Measurements from ENCODE around the gene PLXNA4.

PLXNA4 gene

GRCh38 chr7:132558815-132559214 is 17.5 kb downstream of the PLXNA4 start:
- Histone ChIP-seq H3K27me3 (ENCODE audit: insufficient read depth, poor library complexity, severe bottlenecking) (no peaks in the 10 kb centered on the region), H3K4me3 (replicated peaks; ENCODE audit: insufficient read depth, low read length) (no peak overlapping the region), H3K27ac (replicated peaks) (no peak overlapping the region)
- no peak for DNase-seq (ENCODE audit: low read depth in 1 of 2, low spot score in 1 of 2)
- no peak for TF ChIP-seq REST (IDR thresholded peaks at IDR 0.05; ENCODE audit: insufficient replicate concordance, low read depth)
- no peak for TF ChIP-seq CTCF (IDR thresholded peaks at IDR 0.05; ENCODE audit: insufficient read depth, low read length)
- no peak for TF ChIP-seq GABPA (IDR thresholded peaks at IDR 0.05; ENCODE audit: low read depth)
- no peak for TF ChIP-seq SPI1 (IDR thresholded peaks at IDR 0.05; ENCODE audit: borderline replicate concordance, low read depth)
- no peak for TF ChIP-seq POLR2AphosphoS5 (IDR thresholded peaks at IDR 0.05; ENCODE audit: low read depth)

- peak in 1 of 2 experiments; percentile 17 for DNase-seq (ENCODE audit: low read depth in 1 of 2, low spot score in 1 of 2)
- Histone ChIP-seq H3K27ac (replicated peaks) (no peak overlapping the region), H3K4me3 (replicated peaks; ENCODE audit: insufficient read depth, low read length) (no peak overlapping the region), H3K27me3 (ENCODE audit: insufficient read depth, poor library complexity, severe bottlenecking) (no peaks in the 10 kb centered on the region)
- TF ChIP-seq POLR2AphosphoS5 (IDR thresholded peaks at IDR 0.05; ENCODE audit: low read depth) (no peak), SPI1 (IDR thresholded peaks at IDR 0.05; ENCODE audit: borderline replicate concordance, low read depth) (peak; percentile 26; the same call in 1 of the 2 replicates), GABPA (IDR thresholded peaks at IDR 0.05; ENCODE audit: low read depth) (peak; percentile 77), REST (IDR thresholded peaks at IDR 0.05; ENCODE audit: insufficient replicate concordance, low read depth) (no peak), CTCF (IDR thresholded peaks at IDR 0.05; ENCODE audit: insufficient read depth, low read length) (no peak)
Measured at GRCh38 chr7:132557489-132558044, 18.7 kb downstream of the PLXNA4 start.

DNA sequence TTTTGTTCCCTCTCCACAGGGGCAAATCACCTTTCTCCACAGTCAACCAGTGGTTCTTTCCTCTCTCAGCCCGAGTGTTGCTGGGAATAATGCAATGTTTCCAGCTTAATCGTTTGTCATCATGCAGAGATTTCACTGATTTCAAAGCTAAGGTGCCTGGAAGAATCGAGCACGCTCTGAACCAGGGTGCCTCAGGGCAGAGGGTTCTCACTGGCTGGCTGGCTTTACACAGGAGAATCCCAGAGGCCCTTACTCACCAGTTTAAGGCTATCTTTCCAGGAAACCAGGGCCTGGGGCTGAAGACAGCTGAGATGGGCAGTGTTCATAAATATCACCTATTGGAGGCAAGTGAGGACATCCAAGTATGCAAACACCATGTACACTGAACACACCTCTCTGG is 21.8 kb downstream of the PLXNA4 start:
- Histone ChIP-seq H3K4me3 (replicated peaks; ENCODE audit: insufficient read depth, low read length) (no peak overlapping the region), H3K27ac (replicated peaks) (no peak overlapping the region), H3K27me3 (ENCODE audit: insufficient read depth, poor library complexity, severe bottlenecking) (no peaks in the 10 kb centered on the region)
- TF ChIP-seq GABPA (IDR thresholded peaks at IDR 0.05; ENCODE audit: low read depth): no peak
- no peak for TF ChIP-seq REST (IDR thresholded peaks at IDR 0.05; ENCODE audit: insufficient replicate concordance, low read depth)
- no peak for TF ChIP-seq CTCF (IDR thresholded peaks at IDR 0.05; ENCODE audit: insufficient read depth, low read length)
- no peak for DNase-seq (ENCODE audit: low read depth in 1 of 2, low spot score in 1 of 2)
